Gastroesophageal sphincter (tissue), 3 donors: ENCODE data around the gene PODN.

ENCODE experiments used
- CTCF ChIP-seq, 4 experiments: fragments of 200-600 bp in 2 of 4; fragments of 450-650 bp in 2 of 4; sonication (generic) in 1 of 4; IDR thresholded peaks; one replicate each; pipeline ENCODE4 v1.5.1; 2017 to 2019; ENCODE audit warnings: antibody characterized with exemption in 4 of 4, mild to moderate bottlenecking in 2 of 4, moderate library complexity in 2 of 4
- EP300 ChIP-seq: sonication (generic); formaldehyde crosslinking; IDR thresholded peaks from one replicate; pipeline ENCODE4 v1.6.1; 2017; ENCODE audit warnings: antibody characterized with exemption, mild to moderate bottlenecking
- POLR2A ChIP-seq, 2 donors: fragments of 450-650 bp; IDR thresholded peaks; one replicate each; pipeline ENCODE4 v1.6.1; 2017; ENCODE audit warnings: antibody characterized with exemption in 2 of 2, mild to moderate bottlenecking in 2 of 2, moderate library complexity in 1 of 2
- POLR2AphosphoS5 ChIP-seq: sonication (generic); formaldehyde crosslinking; IDR thresholded peaks from one replicate; pipeline ENCODE4 v1.6.1; 2017; ENCODE audit warnings: antibody characterized with exemption

GRCh38 chr1:53116933-53117600, 55.1 kb downstream of the PODN start:
- TF ChIP-seq POLR2A (IDR thresholded peaks at IDR 0.05): no peak
- TF ChIP-seq CTCF (IDR thresholded peaks at IDR 0.05): no peak
- TF ChIP-seq POLR2AphosphoS5: no peak
- TF ChIP-seq EP300: no peak
